ENCODE data around the gene TSSC4.
A peak's percentile ranks its signal among the peaks of the same experiment; 100 is the strongest.

Gene TSSC4

DNA sequence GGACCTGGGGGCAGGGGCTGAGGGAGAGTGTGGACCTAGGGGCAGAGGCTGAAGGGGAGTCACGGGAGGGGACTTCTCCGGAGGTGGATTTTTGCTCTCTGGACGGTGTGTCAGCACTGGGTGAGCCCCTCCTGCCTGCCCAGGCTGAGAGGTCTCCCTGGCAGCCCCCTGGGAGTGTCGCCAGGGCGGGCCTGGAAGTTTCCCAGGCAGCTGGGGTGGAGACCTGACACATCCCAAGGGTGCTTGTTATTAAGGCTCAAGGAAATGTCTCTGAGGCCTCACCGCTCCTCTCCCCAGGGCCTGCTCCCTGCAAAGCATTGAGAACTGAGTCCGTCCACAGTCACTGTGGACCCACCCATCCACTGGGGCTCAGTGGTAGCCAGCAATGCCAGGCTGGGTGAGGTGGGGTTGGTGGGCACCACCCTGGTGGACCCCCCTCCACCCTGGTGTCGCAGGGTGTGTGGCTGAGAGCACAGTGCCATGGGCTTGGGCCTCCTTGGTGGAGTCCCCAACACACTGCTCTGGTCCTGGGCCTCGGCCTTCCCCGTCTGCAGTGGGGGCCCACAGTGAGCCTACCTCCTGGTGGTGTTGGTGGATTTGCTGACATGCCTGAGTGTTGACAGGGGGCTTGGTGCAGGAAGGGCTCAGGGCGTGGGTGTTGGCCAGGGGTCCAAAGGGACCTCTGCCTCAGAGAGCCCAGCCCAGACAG is 20.9 kb upstream of the TSSC4 start:
- peak overlapping the region; percentile 33 for H3K4me3 Mint-ChIP-seq
- H3K4me1 Mint-ChIP-seq = peaks cover 35% of the 10 kb centered on the region
- H3K27me3 Mint-ChIP-seq = no peaks in the 10 kb centered on the region
- H3K27ac Mint-ChIP-seq = peak overlapping the region; percentile 17
- H3K9me3 Mint-ChIP-seq = no peaks in the 10 kb centered on the region
- no peaks in the 10 kb centered on the region for H3K36me3 Mint-ChIP-seq

DNA sequence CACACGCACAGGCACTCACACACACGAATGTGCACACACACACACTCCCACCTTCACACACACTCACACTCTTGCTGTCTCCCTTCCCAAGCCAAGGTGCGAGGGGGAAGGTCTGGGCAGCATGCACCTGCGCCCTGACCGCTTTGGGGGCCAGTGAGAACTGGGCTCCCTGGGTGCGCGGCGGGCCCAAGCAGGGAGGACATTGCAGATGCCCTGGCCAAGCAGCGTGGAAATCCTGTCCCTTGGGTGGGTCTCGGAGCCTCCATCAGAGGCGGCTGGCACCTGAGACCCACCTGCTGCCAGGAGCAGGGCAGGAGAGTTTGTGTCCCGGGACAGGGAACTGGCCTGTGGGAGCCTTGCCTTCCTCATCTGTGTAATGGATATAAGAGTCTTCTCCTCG is 20.2 kb upstream of the TSSC4 start:
- Mint-ChIP-seq H3K27ac (peak overlapping the region; percentile 30), H3K4me1 (peaks cover 42% of the 10 kb centered on the region), H3K27me3 (no peaks in the 10 kb centered on the region), H3K36me3 (no peaks in the 10 kb centered on the region), H3K4me3 (peak overlapping the region; percentile 33), H3K9me3 (no peaks in the 10 kb centered on the region)

GRCh38 chr11:2380807-2381350 is 19.7 kb upstream of the TSSC4 start:
- H3K27me3 Mint-ChIP-seq = no peaks in the 10 kb centered on the region
- H3K36me3 Mint-ChIP-seq = no peaks in the 10 kb centered on the region
- peaks cover 47% of the 10 kb centered on the region for H3K4me1 Mint-ChIP-seq
- no peaks in the 10 kb centered on the region for H3K9me3 Mint-ChIP-seq
- peak overlapping the region; percentile 23 for H3K4me3 Mint-ChIP-seq
- peak overlapping the region; percentile 12 for H3K27ac Mint-ChIP-seq

- Mint-ChIP-seq H3K27me3 (no peaks in the 10 kb centered on the region), H3K9me3 (no peaks in the 10 kb centered on the region), H3K4me3 (no peak overlapping the region), H3K4me1 (peaks cover 50% of the 10 kb centered on the region), H3K27ac (peak overlapping the region; percentile 55), H3K36me3 (no peaks in the 10 kb centered on the region)
Observed at GRCh38 chr11:2381494-2382128, 18.9 kb upstream of the TSSC4 start.

GRCh38 chr11:2382129-2382517 is 18.4 kb upstream of the TSSC4 start:
- Mint-ChIP-seq H3K36me3 (no peaks in the 10 kb centered on the region), H3K4me1 (peaks cover 55% of the 10 kb centered on the region), H3K27ac (no peak overlapping the region), H3K27me3 (no peaks in the 10 kb centered on the region), H3K9me3 (no peaks in the 10 kb centered on the region), H3K4me3 (no peak overlapping the region)

GRCh38 chr11:2382936-2383851 is 17.4 kb upstream of the TSSC4 start:
- Mint-ChIP-seq H3K27me3 (no peaks in the 10 kb centered on the region), H3K9me3 (no peaks in the 10 kb centered on the region), H3K4me1 (peaks cover 61% of the 10 kb centered on the region), H3K4me3 (no peak overlapping the region), H3K27ac (no peak overlapping the region), H3K36me3 (no peaks in the 10 kb centered on the region)

GRCh38 chr11:2383852-2384804 is 16.4 kb upstream of the TSSC4 start:
- Mint-ChIP-seq H3K4me3 (no peak overlapping the region), H3K36me3 (no peaks in the 10 kb centered on the region), H3K27me3 (no peaks in the 10 kb centered on the region), H3K9me3 (no peaks in the 10 kb centered on the region), H3K4me1 (peaks cover 62% of the 10 kb centered on the region), H3K27ac (no peak overlapping the region)

GRCh38 chr11:2385156-2386151 is 15.1 kb upstream of the TSSC4 start:
- H3K4me3 Mint-ChIP-seq = no peak overlapping the region
- no peaks in the 10 kb centered on the region for H3K36me3 Mint-ChIP-seq
- no peaks in the 10 kb centered on the region for H3K9me3 Mint-ChIP-seq
- no peaks in the 10 kb centered on the region for H3K27me3 Mint-ChIP-seq
- peaks cover 66% of the 10 kb centered on the region for H3K4me1 Mint-ChIP-seq
- H3K27ac Mint-ChIP-seq = no peak overlapping the region

- Mint-ChIP-seq H3K9me3 (no peaks in the 10 kb centered on the region), H3K27ac (no peak overlapping the region), H3K4me3 (no peak overlapping the region), H3K27me3 (no peaks in the 10 kb centered on the region), H3K36me3 (no peaks in the 10 kb centered on the region), H3K4me1 (peaks cover 58% of the 10 kb centered on the region)
Observed at GRCh38 chr11:2386591-2386990, 14.0 kb upstream of the TSSC4 start.

GRCh38 chr11:2387266-2387987 is 13.1 kb upstream of the TSSC4 start:
- H3K36me3 Mint-ChIP-seq = no peaks in the 10 kb centered on the region
- peaks cover 58% of the 10 kb centered on the region for H3K4me1 Mint-ChIP-seq
- no peaks in the 10 kb centered on the region for H3K27me3 Mint-ChIP-seq
- peak overlapping the region; percentile 17 for H3K27ac Mint-ChIP-seq
- no peak overlapping the region for H3K4me3 Mint-ChIP-seq
- H3K9me3 Mint-ChIP-seq = no peaks in the 10 kb centered on the region

DNA sequence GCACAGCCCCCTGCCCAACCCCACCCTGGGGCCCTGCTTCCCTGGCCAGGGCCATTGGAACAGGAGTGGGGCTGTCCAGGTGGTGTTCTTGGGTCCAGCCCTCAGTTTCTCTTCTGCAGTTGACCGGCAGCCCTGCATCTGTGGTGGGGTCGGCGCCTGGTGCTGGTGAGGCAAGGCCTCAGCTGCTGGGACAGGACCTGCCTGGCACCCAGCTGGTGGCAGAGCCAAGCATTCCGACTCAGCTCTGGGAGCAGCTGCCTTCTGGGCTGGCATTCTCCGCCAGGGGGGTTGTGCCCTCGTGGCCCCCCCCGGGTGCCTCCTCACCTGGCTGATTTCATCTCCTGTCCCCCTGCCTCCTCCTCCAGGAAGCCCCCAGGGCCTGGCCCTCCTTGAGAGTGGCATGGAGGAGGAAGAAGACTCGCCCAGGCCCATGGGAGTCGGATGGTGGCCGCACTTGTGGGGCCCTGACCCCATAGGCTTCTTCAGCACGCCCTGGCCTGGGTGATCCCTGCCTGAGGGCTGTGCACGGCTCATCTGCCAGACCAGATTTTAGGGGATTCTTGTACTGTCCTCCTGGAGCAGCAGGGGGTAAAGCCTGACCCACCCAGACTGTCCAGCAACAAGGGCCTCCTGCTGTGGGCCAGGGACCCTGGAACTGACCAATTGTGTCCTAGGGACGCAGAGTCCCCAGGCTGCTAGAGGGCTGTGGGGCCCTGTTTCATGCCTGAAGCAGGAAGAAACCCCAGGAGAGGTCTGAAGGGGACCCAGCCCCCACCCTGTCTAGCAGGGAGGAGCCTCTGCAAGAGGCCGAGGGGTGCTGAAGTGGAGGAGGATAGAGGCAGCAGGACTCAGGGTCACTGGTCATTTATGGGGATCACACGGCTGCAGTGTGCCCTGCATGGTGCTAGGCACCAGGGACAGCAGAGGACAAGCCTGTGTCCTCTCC is 11.8 kb upstream of the TSSC4 start:
- Mint-ChIP-seq H3K36me3 (no peaks in the 10 kb centered on the region), H3K4me3 (no peak overlapping the region), H3K9me3 (no peaks in the 10 kb centered on the region), H3K4me1 (peaks cover 52% of the 10 kb centered on the region), H3K27ac (peak overlapping the region; percentile 12), H3K27me3 (no peaks in the 10 kb centered on the region)

- H3K4me3 Mint-ChIP-seq = no peak overlapping the region
- no peaks in the 10 kb centered on the region for H3K36me3 Mint-ChIP-seq
- H3K4me1 Mint-ChIP-seq = peaks cover 47% of the 10 kb centered on the region
- peak overlapping the region; percentile 52 for H3K27ac Mint-ChIP-seq
- no peaks in the 10 kb centered on the region for H3K27me3 Mint-ChIP-seq
- no peaks in the 10 kb centered on the region for H3K9me3 Mint-ChIP-seq
Observed at GRCh38 chr11:2389377-2390026, 11.0 kb upstream of the TSSC4 start.
